Tibial nerve (tissue), 3 donors: ENCODE measurements around the gene SEPTIN8.

Source experiments
- POLR2A ChIP-seq, 2 donors: fragments of 450-650 bp; IDR thresholded peaks; one replicate each; pipeline ENCODE4 v1.6.1; 2017; ENCODE audit warnings: antibody characterized with exemption in 2 of 2, mild to moderate bottlenecking in 2 of 2, moderate library complexity in 2 of 2
- TF ChIP-seq, protein P1 (sequence below), 5 experiments: fragments of 200-600 bp in 3 of 5; fragments of 450-650 bp in 2 of 5; sonication (generic) in 3 of 5; IDR thresholded peaks; one replicate each; pipeline ENCODE4 v1.5.1; 2016 to 2019; ENCODE audit warnings: antibody characterized with exemption in 5 of 5, mild to moderate bottlenecking in 3 of 5, moderate library complexity in 2 of 5

GRCh38 chr5:132704875-132705274 lies 72.2 kb downstream of the SEPTIN8 start:
- TF ChIP-seq POLR2A (IDR thresholded peaks at IDR 0.05), result no peak
- TF ChIP-seq, protein P1, sequence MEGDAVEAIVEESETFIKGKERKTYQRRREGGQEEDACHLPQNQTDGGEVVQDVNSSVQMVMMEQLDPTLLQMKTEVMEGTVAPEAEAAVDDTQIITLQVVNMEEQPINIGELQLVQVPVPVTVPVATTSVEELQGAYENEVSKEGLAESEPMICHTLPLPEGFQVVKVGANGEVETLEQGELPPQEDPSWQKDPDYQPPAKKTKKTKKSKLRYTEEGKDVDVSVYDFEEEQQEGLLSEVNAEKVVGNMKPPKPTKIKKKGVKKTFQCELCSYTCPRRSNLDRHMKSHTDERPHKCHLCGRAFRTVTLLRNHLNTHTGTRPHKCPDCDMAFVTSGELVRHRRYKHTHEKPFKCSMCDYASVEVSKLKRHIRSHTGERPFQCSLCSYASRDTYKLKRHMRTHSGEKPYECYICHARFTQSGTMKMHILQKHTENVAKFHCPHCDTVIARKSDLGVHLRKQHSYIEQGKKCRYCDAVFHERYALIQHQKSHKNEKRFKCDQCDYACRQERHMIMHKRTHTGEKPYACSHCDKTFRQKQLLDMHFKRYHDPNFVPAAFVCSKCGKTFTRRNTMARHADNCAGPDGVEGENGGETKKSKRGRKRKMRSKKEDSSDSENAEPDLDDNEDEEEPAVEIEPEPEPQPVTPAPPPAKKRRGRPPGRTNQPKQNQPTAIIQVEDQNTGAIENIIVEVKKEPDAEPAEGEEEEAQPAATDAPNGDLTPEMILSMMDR (IDR thresholded peaks at IDR 0.05), result no peak
